HG03066 (cell line): ENCODE results near the gene FRMD4B.

Source experiments
- ATAC-seq: cut with Tn5 transposase; IDR thresholded peaks from one replicate; pipeline ENCODE4 v1.9.1; 2021; ENCODE audit warnings: low read depth; ENCODE audit not compliant: unreplicated experiment

Gene FRMD4B

GRCh38 chr3:69368129-69368741, 17.7 kb downstream of the FRMD4B start:
- ATAC-seq, result peak; percentile 99

- ATAC-seq, result no peak
These were observed 18.3 kb downstream of the FRMD4B start for GRCh38 chr3:69367586-69367985.

DNA sequence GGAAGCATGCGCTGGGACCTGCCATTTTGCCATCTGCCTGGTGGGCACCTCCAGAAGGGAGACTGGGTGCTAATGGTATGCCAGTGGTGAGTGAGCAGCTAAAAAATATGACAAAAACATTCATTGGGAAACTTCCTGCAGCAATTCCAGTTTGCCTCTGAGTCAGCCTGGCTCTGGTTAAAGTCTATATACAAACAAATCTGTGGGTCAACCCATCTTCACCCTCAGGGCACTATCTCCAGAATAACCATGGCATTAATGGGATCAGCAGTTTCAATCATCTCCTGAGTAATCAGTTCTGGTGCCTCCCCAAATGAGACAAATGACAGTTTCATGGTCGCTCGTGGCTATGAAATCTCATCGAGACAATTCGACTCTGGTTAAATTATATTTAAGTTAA, 21.5 kb downstream of the FRMD4B start:
- ATAC-seq, result no peak

DNA sequence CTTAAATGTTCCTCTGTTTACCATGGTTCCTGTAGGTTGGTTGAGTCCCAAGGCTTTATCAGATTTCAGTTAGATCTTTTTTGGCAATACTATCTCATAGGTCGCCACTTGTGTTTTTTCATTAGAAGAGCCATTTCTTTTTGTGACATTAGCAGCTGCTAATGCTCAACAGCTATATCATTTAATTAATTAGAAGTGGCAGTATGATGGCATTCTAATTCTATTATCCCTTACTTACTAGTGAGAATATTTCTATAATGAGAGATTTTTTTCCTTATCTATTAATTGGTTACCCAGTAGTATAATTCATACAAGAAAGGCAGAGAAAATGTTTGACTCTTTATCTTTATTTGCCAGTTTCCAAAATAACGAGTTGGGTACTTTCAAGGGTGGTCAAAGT, 25.2 kb downstream of the FRMD4B start:
- no peak for ATAC-seq

DNA sequence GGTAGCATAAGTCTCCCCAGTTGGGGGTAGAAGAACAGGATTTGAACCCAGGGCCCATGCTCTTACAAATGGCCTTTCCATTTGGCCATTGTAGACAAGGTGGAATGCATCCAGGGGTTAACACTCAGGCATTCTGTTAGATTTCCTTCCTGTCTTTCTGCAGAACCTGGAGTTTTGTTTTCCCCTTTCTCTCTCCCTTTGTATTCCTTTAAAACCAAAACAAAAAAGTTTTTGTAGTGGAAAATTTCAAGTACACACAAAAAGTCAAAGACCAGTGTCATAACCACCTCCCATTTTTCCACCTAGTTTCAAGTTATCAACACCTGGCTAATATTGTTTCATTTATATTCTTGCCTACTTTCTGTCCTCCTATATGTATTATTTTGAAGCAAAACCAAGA, 26.0 kb downstream of the FRMD4B start:
- no peak for ATAC-seq

GRCh38 chr3:69359339-69359893, 26.5 kb downstream of the FRMD4B start:
- ATAC-seq, result no peak

GRCh38 chr3:69357196-69357595, 28.7 kb downstream of the FRMD4B start:
- no peak for ATAC-seq

- ATAC-seq, result no peak
These were observed 30.9 kb downstream of the FRMD4B start for GRCh38 chr3:69354948-69355347.

DNA sequence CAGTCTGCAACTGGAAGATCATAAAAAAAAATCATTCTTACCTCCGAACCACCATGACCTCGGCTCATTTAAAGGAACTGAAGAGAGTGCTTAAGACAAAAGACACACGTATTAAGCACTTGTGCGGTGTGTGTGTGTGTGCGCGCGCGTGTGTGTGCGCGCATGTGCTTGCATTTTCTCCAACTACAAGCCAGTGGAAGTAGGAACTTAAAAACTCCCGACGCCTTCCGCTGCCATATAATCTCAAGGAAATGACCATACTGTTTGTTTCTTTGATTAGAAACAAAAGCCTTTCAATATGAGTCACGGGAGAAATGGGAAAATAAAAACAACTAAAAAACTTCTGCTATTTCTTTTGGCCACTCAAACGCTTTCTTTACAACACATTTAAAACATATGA, 32.4 kb downstream of the FRMD4B start:
- no peak for ATAC-seq

DNA sequence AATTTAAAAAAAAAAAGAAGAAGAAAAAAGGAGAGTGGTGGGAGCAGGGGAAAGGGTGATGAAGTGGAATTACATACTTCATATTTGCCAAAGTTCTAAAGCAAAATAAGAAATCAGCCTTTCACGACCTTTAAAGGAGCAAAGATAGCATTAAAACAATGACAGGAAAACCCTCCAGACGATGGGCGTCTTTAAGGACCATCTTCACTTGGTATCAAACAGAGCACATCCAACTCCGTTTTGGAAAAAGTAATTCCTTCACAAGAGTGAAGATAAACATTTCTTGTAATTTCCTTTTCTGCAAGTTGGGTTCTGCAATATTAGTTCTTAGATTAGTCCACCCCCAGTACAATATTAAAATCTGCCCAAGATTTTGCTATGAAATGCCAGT, 32.8 kb downstream of the FRMD4B start:
- no peak for ATAC-seq

GRCh38 chr3:69352305-69353087, 33.4 kb downstream of the FRMD4B start:
- no peak for ATAC-seq

DNA sequence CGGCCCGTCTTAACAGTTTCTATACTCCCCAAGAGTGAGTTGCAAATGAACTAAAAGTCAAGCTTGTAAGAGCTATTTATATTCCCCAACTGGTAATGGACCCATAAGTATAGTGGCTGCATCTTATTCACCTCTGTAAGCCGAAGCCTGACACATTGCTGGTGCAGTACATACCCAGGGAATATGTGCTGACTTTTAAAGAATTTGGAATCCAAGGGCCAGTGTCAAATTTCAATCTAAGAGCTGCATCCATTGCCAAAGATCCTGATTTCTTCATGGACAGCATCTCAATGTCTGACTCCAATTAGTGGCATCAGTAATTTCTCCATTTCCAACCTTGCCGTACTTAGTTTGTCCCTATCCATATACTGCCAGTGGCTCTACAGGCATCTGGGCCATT, 42.0 kb downstream of the FRMD4B start:
- no peak for ATAC-seq

DNA sequence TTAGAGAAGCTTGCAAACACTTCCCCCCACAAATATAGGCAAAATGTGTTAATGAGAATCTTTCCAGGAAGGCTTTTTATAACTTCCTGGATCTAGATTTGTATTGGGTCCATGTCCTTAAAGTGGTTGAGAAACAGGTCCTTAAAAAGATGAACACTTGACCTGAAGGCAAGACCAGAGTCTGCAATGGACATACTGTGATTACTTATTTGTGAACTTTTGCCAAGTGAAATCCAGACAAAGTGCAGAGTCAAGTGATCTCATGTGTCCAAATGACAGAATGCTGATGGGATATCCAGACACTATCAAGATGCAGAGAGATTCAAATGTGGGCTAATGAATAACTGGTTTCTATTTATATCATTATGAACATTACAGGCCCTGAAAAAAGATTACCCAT, 43.8 kb downstream of the FRMD4B start:
- no peak for ATAC-seq

DNA sequence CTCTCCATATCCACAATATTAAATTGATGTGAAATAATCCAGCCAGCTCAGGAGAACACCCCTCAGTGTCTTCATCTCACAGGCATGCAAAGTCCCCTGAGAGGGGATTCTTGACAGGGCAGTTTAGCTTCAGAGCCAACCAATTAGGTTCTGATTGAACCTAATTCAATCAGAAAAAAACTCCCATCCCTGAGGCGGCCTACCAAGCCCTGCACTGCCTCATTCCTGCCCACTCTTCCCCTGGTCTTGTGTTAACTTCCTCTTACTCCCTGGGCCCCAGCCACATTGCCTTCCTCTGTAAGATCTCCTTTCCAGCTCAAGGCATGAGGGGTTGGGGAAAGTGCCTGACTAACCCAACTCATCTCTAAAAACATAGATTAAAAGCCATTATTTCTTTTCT, 46.1 kb downstream of the FRMD4B start:
- ATAC-seq, result no peak

DNA sequence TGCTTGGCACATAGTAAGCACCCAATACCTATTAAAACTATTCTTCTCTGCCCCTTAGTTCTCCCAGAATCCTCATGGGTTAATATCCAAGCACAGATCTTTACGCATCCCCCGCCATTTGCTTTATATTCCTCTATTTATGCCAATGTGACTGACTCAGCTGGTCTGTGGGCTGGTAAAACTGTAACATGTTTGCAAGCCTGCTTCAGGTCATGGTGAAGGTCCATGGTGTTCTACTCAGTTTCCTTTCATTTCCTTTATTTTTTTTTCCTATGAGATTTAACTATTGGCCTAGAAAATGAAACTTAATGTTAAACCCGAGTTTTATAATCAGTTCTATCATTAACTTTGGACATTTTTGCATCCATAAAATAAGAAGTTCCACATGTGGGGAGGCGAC, 47.0 kb downstream of the FRMD4B start:
- ATAC-seq, result no peak

DNA sequence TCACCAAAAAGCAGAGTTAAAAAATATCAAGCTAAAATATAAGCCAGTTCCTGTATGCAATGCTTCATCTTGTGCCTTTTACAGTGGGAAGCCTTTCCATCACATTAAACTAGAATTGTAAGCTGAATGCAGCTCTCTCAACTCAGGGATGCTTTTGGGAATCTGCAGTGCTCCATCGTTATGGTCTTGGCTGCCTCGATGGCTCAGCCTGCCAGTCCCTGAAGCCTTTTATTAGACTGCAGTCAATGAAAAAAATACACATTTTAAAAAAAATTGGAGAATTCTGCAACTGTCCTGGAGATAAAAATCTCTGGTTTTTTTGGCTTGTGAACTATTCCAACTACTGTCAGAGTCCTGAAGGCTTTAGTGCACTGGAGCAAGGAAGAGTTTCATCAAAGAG, 53.0 kb downstream of the FRMD4B start:
- ATAC-seq, result no peak

DNA sequence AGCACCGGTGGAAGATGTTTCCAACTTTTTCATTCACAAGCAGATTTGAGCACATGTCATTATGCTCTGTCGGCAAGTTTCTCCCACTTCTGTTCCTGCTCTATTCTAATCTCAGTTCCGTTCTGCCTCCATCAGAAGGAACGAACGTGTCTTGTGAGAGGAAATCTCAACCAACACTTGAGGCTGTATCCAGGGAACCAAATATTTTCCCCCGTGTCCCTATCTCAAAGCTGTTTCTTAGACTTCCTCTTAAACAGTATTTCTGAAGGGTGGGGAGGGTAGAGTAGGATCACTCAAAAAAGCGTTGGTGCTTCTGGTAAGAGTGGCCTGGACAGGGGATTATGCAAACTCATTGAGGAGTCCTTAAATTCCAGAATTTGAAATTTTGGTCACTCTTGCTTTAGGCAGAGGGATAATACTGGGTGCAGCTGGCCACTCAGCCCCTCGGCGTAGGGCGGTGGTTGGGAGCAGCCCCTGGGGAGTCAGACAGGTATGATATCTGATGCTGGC, 54.9 kb downstream of the FRMD4B start:
- ATAC-seq, result no peak

DNA sequence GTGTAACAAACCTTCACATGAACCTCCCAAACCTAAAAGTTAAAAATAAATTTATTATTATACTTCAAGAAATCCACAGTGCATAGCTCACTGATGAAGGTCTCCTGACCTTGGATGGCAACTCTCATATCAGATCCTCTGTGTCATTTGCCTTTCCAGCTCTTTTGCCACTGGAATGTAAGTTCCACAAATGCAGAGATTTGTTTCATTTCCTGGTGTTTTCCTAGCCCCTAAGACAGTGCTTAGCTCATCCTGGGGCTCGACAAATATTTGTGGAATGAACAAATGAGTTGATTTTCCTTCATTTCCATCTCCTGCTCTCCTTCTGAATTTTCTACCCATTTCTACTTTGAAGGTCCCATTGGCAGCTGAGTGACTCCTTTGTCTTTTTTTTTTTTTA, 56.0 kb downstream of the FRMD4B start:
- no peak for ATAC-seq

DNA sequence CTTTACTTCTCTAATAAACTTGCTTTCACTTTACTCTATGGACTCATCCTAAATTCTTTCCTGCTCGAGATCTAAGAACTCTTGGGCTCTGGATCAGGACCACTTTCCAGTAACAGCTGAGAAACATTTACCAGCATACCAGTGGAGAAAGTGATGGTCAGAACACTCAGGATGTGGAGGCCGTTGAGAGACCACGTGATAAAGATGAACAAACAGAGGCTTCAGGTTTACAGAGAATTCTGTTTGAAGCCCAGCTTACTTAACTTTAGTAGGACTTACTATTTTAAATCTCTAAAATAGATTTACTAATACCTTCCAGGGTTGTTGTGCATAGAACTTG, 57.0 kb downstream of the FRMD4B start:
- no peak for ATAC-seq

- ATAC-seq, result no peak
These were observed 57.6 kb downstream of the FRMD4B start for GRCh38 chr3:69328103-69328962.

- ATAC-seq, result peak; percentile 79
These were observed 59.0 kb downstream of the FRMD4B start for GRCh38 chr3:69326855-69327300.
